ENCODE results near the gene BTG4. TPM values are rescaled to one million over a fixed set of nuclear protein-coding genes. Genes with fewer than 3 reads are reported as not detected.

BTG4 gene
- total RNA-seq: not detected

- ChIA-PET POLR2A (interaction anchor here (0.5 kb wide), 1 partner anchor 1154 kb away, joined by 4 read pairs; no protein-coding TSS in a partner anchor), CTCF (interaction anchor here (1.4 kb wide), 1 partner anchor 39 kb away, joined by 3 read pairs; no protein-coding TSS in a partner anchor)
Observed at GRCh38 chr11:111512296-111513239, at the start of gene BTG4. Gene BTG4, minus strand, starts transcription at chr11:111512386. Its CDS starts 13,610 bp downstream, at chr11:111498776.

GRCh38 chr11:111561791-111562325 is 49.7 kb upstream of the BTG4 start:
- POLR2A ChIA-PET: no interaction called here
- CTCF ChIA-PET: interaction anchor here (0.7 kb wide), 1 partner anchor 9 kb away, joined by 4 read pairs; no protein-coding TSS in a partner anchor

GRCh38 chr11:111561306-111561705 is 49.1 kb upstream of the BTG4 start:
- ChIA-PET POLR2A (no interaction called here), CTCF (interaction anchor here (0.7 kb wide), 1 partner anchor 9 kb away, joined by 4 read pairs; no protein-coding TSS in a partner anchor)

- CTCF ChIA-PET: interaction anchor here (0.7 kb wide), 1 partner anchor 10 kb away, joined by 4 read pairs; no protein-coding TSS in a partner anchor
- POLR2A ChIA-PET: no interaction called here
Observed at GRCh38 chr11:111560800-111561199, 48.6 kb upstream of the BTG4 start.

GRCh38 chr11:111559800-111560464 is 47.7 kb upstream of the BTG4 start:
- ChIA-PET CTCF (no interaction called here), POLR2A (no interaction called here)

GRCh38 chr11:111557425-111558111 is 45.4 kb upstream of the BTG4 start:
- ChIA-PET POLR2A (no interaction called here), CTCF (no interaction called here)

- ChIA-PET CTCF (no interaction called here), POLR2A (no interaction called here)
Observed at GRCh38 chr11:111555255-111555654, 43.1 kb upstream of the BTG4 start.

GRCh38 chr11:111554532-111554931 is 42.3 kb upstream of the BTG4 start:
- CTCF ChIA-PET: no interaction called here
- POLR2A ChIA-PET: no interaction called here

- CTCF ChIA-PET: no interaction called here
Observed at GRCh38 chr11:111550258-111550657, 38.1 kb upstream of the BTG4 start.

GRCh38 chr11:111549869-111550203 is 37.6 kb upstream of the BTG4 start:
- POLR2A ChIA-PET: no interaction called here
- CTCF ChIA-PET: no interaction called here

More at GRCh38 chr11:111550258-111550657, 38.1 kb upstream of the BTG4 start:
- POLR2A ChIA-PET: no interaction called here

GRCh38 chr11:111549196-111549868 is 37.1 kb upstream of the BTG4 start:
- CTCF ChIA-PET: no interaction called here
- POLR2A ChIA-PET: no interaction called here

GRCh38 chr11:111548525-111548924 is 36.3 kb upstream of the BTG4 start:
- ChIA-PET POLR2A (no interaction called here), CTCF (no interaction called here)

GRCh38 chr11:111542606-111543275 is 30.6 kb upstream of the BTG4 start:
- ChIA-PET POLR2A (no interaction called here), CTCF (no interaction called here)

GRCh38 chr11:111541254-111542061 is 29.3 kb upstream of the BTG4 start:
- ChIA-PET POLR2A (no interaction called here), CTCF (interaction anchor here (0.9 to 1.1 kb wide), 2 partner anchors 11 to 63 kb away, joined by 3 read pairs; no protein-coding TSS in a partner anchor)

GRCh38 chr11:111540937-111541253 is 28.7 kb upstream of the BTG4 start:
- POLR2A ChIA-PET: no interaction called here
- CTCF ChIA-PET: interaction anchor here (1.1 kb wide), 1 partner anchor 10 kb away, joined by 3 read pairs; no protein-coding TSS in a partner anchor

- POLR2A ChIA-PET: interaction anchor here (0.7 kb wide), 1 partner anchor 26 kb away, joined by 4 read pairs; no protein-coding TSS in a partner anchor
Observed at GRCh38 chr11:111540114-111540936, 28.1 kb upstream of the BTG4 start, which contains the start of gene LAYN. Gene LAYN, plus strand, starts transcription at chr11:111540720. Its CDS starts 124 bp downstream, at chr11:111540844.

More at GRCh38 chr11:111540114-111540936, 28.1 kb upstream of the BTG4 start, which contains the start of gene LAYN:
- CTCF ChIA-PET: no interaction called here
